NOMO-1 (cell line): ENCODE measurements around the gene TCIRG1.
"Not testable (repeated sequence)": the region's sequence is repeated elsewhere in the genome, so short reads cannot be mapped to it uniquely, and the experiment has no call there.

ENCODE experiments used
- DNase-seq, 2 experiments: peaks; one replicate each; lab custom pipeline; 2025; ENCODE audit not compliant: unreplicated experiment in 2 of 2; lab: John Stamatoyannopoulos, UW

TCIRG1 gene, protein sequence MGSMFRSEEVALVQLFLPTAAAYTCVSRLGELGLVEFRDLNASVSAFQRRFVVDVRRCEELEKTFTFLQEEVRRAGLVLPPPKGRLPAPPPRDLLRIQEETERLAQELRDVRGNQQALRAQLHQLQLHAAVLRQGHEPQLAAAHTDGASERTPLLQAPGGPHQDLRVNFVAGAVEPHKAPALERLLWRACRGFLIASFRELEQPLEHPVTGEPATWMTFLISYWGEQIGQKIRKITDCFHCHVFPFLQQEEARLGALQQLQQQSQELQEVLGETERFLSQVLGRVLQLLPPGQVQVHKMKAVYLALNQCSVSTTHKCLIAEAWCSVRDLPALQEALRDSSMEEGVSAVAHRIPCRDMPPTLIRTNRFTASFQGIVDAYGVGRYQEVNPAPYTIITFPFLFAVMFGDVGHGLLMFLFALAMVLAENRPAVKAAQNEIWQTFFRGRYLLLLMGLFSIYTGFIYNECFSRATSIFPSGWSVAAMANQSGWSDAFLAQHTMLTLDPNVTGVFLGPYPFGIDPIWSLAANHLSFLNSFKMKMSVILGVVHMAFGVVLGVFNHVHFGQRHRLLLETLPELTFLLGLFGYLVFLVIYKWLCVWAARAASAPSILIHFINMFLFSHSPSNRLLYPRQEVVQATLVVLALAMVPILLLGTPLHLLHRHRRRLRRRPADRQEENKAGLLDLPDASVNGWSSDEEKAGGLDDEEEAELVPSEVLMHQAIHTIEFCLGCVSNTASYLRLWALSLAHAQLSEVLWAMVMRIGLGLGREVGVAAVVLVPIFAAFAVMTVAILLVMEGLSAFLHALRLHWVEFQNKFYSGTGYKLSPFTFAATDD

GRCh38 chr11:68038718-68039525 lies at the start of gene TCIRG1:
Gene TCIRG1 (plus strand): TSS chr11:68039025. CDS start chr11:68041272, 2,247 bp downstream.
- DNase-seq = peak; percentile 30 to 70

DNA sequence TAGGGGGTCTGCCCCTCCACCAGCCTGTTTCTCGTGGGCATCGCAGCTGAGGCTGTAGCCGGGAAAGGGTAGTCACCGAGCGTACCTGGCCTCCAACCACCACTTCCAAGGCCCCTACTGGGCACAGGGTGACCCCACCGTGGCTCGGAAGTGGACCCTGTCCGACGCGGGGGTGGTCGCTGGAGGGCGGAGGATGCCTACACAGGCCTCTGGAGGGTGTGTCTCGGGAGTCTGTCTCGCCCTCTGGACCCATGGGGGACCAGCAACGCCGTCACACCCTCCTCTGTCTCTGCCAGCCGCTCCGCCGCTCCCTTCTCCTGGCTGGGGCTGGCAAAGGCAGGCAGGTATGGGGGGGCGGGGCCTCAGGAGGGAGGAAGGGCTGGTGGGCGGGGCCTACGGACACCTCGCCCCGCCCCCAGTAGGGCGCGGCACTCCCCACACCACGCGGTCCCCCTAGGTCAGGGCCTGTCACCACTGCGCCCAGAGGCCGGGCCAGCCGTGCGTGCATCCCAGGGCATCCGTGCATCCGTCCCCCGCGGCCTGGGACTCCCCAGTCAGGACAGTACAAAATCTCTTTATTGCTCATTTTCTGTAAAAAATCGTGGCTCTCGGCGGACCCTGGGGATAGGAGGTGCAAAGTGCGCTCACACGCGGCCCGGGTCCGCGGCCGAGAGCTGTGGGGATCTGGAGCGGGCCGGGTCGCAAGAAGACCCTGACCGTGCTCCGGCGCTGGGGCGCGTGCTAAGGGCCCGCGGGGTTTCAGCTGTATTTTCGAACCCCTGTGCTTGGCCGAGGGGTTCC lies 48.1 kb upstream of the TCIRG1 start:
- not testable (repeated sequence) for DNase-seq

DNA sequence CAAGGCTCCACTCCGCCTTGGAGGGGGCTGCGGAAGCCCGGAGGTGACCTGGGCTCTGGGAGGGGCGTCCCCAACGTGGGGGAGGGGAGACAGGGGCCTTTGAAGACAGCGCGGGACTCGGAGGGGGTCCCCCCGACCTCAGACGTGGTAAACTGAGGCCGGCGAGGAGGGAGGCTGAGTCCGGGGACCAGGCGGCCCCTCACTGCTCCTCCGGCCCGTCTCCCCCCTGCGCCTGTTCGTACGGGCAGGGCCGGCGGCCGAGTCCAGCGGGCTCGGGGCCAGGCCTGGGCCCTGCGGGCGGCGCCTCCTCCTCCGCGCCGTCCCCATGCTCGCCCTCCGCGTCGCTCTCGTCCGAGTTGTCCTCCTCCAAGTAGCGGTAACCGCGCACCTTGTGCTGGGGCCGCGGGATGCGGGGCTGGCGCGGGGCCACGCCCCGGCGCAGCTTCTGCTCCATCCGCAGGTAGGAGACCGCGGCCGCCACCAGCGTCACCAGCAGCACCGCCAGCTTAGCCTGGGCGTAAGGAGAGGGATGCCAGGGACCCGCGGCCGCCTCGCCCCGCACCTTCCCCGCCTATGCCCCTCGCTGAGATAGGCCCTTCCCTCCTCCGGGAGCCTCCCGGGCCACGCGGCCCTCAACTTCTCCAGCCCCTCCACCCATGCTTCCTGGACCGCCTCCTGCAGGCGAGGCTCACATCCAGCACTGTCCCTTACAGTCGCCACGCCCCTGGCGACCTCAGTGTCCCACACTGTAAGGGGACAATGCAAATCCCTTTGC lies 47.3 kb upstream of the TCIRG1 start:
- not testable (repeated sequence) for DNase-seq

DNA sequence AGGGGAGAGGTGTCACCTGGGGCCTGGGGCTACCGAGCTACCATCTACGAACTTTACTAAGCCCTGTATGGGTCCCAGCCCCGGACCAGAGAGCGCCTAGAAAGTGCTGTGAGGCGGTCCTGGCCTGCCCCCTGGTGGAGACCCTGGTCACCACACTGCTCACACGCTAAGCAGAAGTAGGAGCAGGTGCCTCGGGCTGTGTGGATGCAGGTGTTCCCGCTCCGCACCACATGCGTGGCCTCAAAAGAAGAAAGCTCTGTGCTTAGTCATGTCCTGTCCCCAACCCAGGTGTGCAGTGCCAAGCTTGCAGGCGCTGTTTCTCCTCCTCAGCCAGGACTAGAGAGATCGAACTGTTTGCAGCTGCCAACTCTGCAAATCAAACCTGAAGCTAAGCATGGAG lies 45.0 kb upstream of the TCIRG1 start:
- DNase-seq = not testable (repeated sequence)

GRCh38 chr11:67994387-67994786 lies 44.4 kb upstream of the TCIRG1 start:
- not testable (repeated sequence) for DNase-seq

GRCh38 chr11:67995129-67995528 lies 43.7 kb upstream of the TCIRG1 start:
- not testable (repeated sequence) for DNase-seq

- not testable (repeated sequence) for DNase-seq
These were observed 43.2 kb upstream of the TCIRG1 start for GRCh38 chr11:67995579-67995978.

GRCh38 chr11:67996051-67996450 lies 42.8 kb upstream of the TCIRG1 start:
- no peak for DNase-seq

- DNase-seq = peak; percentile 82 to 94
These were observed 42.0 kb upstream of the TCIRG1 start for GRCh38 chr11:67996622-67997474.

DNA sequence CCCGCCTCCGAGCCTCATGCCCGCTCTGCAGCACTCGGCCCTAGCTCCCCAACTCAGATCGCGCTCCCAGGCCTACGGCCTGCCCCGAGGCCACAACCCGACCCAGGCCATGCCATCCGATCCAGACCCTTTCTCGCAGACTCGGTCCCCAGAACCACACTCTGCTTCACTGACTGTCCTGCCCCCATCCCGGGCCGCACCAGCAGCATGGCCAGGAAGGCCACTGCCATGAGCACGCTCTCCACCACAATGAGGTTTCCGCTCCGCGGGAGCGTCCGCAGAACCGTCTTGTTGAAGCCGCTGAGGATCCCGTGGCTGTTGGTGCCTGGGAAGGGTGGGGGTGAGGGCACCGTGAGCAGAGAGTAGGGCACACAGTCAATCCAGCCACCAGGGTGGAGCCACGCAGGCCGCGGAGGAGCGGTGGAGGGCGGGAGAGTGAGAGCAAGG lies 41.3 kb upstream of the TCIRG1 start:
- DNase-seq = no peak

DNA sequence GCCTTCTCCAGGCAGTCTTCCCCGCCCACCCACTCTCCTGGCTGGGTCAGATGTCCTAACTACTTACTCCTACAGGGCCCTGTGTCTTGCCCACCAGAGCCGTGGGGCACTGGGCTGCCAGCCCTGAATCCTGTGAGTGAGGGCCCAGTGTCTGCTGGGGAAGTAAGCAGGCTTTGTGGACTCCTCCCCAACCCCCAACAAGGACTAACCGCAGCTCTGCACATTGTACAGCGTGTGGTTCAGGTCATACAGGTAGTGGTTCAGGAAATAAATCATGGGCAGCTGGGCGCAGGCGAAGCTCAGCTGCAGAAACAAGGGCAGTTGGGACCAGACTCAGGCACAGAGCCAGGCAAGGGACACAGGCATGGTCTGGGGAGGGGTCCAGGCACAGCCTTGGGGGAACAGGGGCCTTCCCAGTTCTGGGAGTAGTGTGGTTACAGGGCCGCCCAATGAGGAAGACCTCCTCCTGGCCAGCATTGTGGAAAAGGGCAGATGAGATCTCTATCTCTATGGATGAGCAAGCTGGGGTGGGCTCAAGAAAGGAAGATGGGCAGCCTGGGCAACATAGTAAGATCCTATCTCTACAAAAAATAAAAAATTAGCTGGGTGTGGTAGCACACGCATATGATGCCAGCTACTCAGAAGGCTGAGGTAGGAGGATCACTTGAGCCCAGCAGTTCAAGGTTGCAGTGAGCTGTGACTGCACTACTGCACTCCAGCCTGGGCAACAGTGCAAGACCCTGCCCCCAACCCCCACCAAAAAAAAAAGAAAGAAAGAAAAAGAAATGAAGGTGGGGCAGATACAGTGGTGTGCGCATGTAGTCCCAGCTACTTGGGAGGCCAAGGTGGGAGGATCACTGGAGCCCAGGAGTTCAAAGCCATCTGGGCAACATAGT lies 40.4 kb upstream of the TCIRG1 start:
- DNase-seq = peak in 1 of 2 experiments; percentile 12

DNA sequence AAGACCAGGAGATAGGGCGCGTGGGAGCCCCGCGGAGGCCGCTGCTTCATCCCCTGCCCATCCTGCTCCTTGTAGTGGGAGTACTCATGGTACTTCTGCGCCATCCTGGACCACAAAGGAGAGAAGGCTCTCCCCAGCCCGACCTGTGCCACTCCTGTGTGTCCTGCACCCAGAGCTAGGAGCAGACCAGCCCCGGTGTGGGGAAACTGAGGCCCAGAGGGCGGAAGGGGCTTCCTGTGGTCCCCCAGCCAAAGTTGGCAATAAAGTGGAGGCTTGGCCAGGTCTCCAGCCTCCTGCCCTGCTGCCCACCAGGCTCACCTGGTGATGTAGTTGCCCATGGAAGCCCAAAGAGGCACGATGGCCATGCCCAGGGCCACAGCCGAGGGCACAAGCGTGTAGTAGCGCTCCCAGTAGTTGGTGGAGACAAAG lies 39.6 kb upstream of the TCIRG1 start:
- DNase-seq = no peak

GRCh38 chr11:67999704-68000103 lies 39.1 kb upstream of the TCIRG1 start:
- DNase-seq = no peak

DNA sequence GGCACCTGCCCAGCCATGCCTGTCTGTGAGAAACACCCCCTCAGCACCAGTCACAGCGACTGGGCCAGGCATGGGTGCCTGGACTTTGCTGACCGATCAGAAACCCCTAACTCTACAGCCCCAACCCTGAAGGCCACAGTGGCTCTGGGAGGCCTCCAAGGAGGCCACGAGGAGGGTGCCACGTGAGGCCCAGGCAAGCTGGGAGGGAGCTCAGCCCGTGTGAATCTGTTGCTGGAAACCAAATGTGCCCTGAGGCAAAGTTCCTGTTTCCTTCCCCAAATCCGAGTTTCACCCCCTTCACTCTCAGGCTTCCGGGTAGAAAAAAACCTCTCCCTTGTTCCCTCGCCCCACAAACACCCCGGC lies 36.3 kb upstream of the TCIRG1 start:
- DNase-seq = peak; percentile 64 to 69

GRCh38 chr11:68002938-68003845 lies 35.6 kb upstream of the TCIRG1 start:
- peak; percentile 16 to 33 for DNase-seq

- peak; percentile 71 to 92 for DNase-seq
These were observed 34.8 kb upstream of the TCIRG1 start, which contains the start of gene UNC93B1 for GRCh38 chr11:68003846-68004550. Gene UNC93B1 (minus strand): TSS chr11:68004097. CDS start chr11:68004043, 54 bp downstream.
